SK-N-SH (cell line): ENCODE measurements around the gene MRPS22. TPM values are rescaled to one million over a fixed set of nuclear protein-coding genes. Genes with fewer than 3 reads are reported as not detected.

Source experiments
- CTCF ChIA-PET: fragments of 300-600, 350-600 bp; formaldehyde crosslinking; extraction: SDS; loops from one replicate; lab custom pipeline; 2021; lab: Yijun Ruan, JAX
- POLR2A ChIA-PET: fragments of 350-600 bp; sonication (Branson Sonifier 250); formaldehyde crosslinking; extraction: SDS; loops from one replicate; lab custom pipeline; 2020; ENCODE audit warnings: antibody characterized with exemption, inconsistent platforms; lab: Yijun Ruan, JAX
- DNase-seq: peaks from one replicate; pipeline ENCODE4 v3.0.0; 2012
- H2AFZ ChIP-seq: fragments of 200-600 bp; sonication (generic); 2 replicates; pipeline ENCODE4 v1.8.1; 2016; ENCODE audit warnings: antibody characterized with exemption, mild to moderate bottlenecking, low read depth
- H3F3A ChIP-seq: fragments of 200-600 bp; sonication (generic); replicated peaks from 2 replicates; pipeline ENCODE3; 2016; ENCODE audit warnings: antibody characterized with exemption, mild to moderate bottlenecking; ENCODE audit not compliant: insufficient read depth
- H3K27ac ChIP-seq, 2 experiments: fragments of 200-500 bp in 1 of 2; fragments of 200-600 bp in 1 of 2; sonication (Bioruptor generic) in 1 of 2; sonication (generic), shearing (Covaris generic) in 1 of 2; 2 replicates each; pipeline versions ENCODE4 v1.5.1 to v1.6.1; 2014 to 2016; ENCODE audit warnings: low read depth in 2 of 2, inconsistent platforms in 1 of 2, low read length in 1 of 2, mild to moderate bottlenecking in 1 of 2, mixed read lengths in 1 of 2
- H3K27me3 ChIP-seq: fragments of 200-600 bp; sonication (generic), shearing (Covaris generic); 2 replicates; pipeline ENCODE4 v1.6.1; 2016; ENCODE audit warnings: mixed run types; ENCODE audit not compliant: insufficient read depth
- H3K36me3 ChIP-seq, 2 experiments: fragments of 200-500 bp in 1 of 2; fragments of 200-600 bp in 1 of 2; sonication (Bioruptor generic) in 1 of 2; sonication (generic) in 1 of 2; replicated peaks in 1 of 2; 2 replicates each; pipeline versions ENCODE3 to v1.5.1; 2014 to 2016; ENCODE audit warnings: low read length in 1 of 2, mild to moderate bottlenecking in 1 of 2; ENCODE audit not compliant: insufficient read depth in 2 of 2, control insufficient read depth in 1 of 2
- H3K4me1 ChIP-seq, 2 experiments: fragments of 200-500 bp in 1 of 2; fragments of 200-600 bp in 1 of 2; sonication (Bioruptor generic) in 1 of 2; sonication (generic), shearing (Covaris generic) in 1 of 2; 2 replicates each; pipeline versions ENCODE4 v1.5.1 to v1.6.1; 2014 to 2016; ENCODE audit warnings: low read depth in 1 of 2, low read length in 1 of 2, mixed run types in 1 of 2; ENCODE audit not compliant: insufficient read depth in 2 of 2, control insufficient read depth in 1 of 2
- H3K4me2 ChIP-seq: fragments of 200-600 bp; sonication (generic), shearing (Covaris generic); 2 replicates; pipeline ENCODE4 v1.6.1; 2017; ENCODE audit warnings: mixed run types
- H3K4me3 ChIP-seq, 2 experiments: fragments of 200-500 bp in 1 of 2; fragments of 200-600 bp in 1 of 2; sonication (Bioruptor generic) in 1 of 2; sonication (generic), shearing (Covaris generic) in 1 of 2; 2 replicates each; pipeline versions ENCODE4 v1.5.1 to v1.8.1; 2014 to 2016; ENCODE audit warnings: low read depth in 2 of 2, inconsistent platforms in 1 of 2, low read length in 1 of 2, mild to moderate bottlenecking in 1 of 2, mixed read lengths in 1 of 2, moderate library complexity in 1 of 2
- H3K79me2 ChIP-seq: fragments of 200-600 bp; sonication (generic); 2 replicates; pipeline ENCODE4 v1.8.1; 2017; ENCODE audit warnings: mild to moderate bottlenecking; ENCODE audit not compliant: insufficient read depth
- H3K9ac ChIP-seq: fragments of 200-600 bp; sonication (generic); 2 replicates; pipeline ENCODE4 v1.6.1; 2017; ENCODE audit warnings: mixed run types
- H3K9me2 ChIP-seq: fragments of 200-600 bp; sonication (generic); 2 replicates; pipeline ENCODE4 v1.6.1; 2017; ENCODE audit warnings: mixed run types
- H3K9me3 ChIP-seq: fragments of 200-600 bp; sonication (generic); 2 replicates; pipeline ENCODE4 v1.6.1; 2017; ENCODE audit warnings: mixed run types, mild to moderate bottlenecking, moderate library complexity
- H4K20me1 ChIP-seq: fragments of 200-600 bp; sonication (generic); 2 replicates; pipeline ENCODE4 v1.6.1; 2017; ENCODE audit warnings: mild to moderate bottlenecking, mixed run types; ENCODE audit not compliant: insufficient read depth
- CHD2 ChIP-seq: fragments of 150-350 bp; IDR thresholded peaks from 2 replicates; pipeline ENCODE4 v1.6.1; 2018; ENCODE audit warnings: low read length; ENCODE audit not compliant: partially characterized antibody
- EZH2phosphoT487 ChIP-seq: fragments of 200-600 bp; sonication (generic); IDR thresholded peaks from 2 replicates; pipeline ENCODE4 v1.6.1; 2017; ENCODE audit warnings: low read depth, mixed run types, mild to moderate bottlenecking, antibody characterized with exemption, moderate library complexity, borderline replicate concordance
- FOSL2 ChIP-seq: IDR thresholded peaks from 2 replicates; pipeline ENCODE4 v1.4.0; 2012; ENCODE audit warnings: low read depth, mild to moderate bottlenecking, moderate library complexity, borderline replicate concordance
- GATA2 ChIP-seq: sonication (generic); formaldehyde crosslinking; IDR thresholded peaks from 2 replicates; pipeline ENCODE4 v1.5.0; 2020; ENCODE audit warnings: mild to moderate bottlenecking, missing genetic modification reagents
- JUND ChIP-seq: IDR thresholded peaks from 2 replicates; pipeline ENCODE4 v1.4.0; 2012
- MEF2A ChIP-seq: IDR thresholded peaks from 2 replicates; pipeline ENCODE4 v1.4.0; 2012; ENCODE audit warnings: low read depth, borderline replicate concordance
- POLR2AphosphoS5 ChIP-seq: IDR thresholded peaks from 2 replicates; pipeline ENCODE4 v1.6.1; 2012; ENCODE audit warnings: low read depth, low read length
- RXRA ChIP-seq: IDR thresholded peaks from 2 replicates; pipeline ENCODE4 v1.4.0; 2012; ENCODE audit warnings: low read depth, mild to moderate bottlenecking, borderline replicate concordance
- SMC3 ChIP-seq: IDR thresholded peaks from 2 replicates; pipeline ENCODE4 v1.6.1; 2012; ENCODE audit warnings: low read depth, low read length, improper control_type of control experiment
- TCF12 ChIP-seq: IDR thresholded peaks from 2 replicates; pipeline ENCODE4 v1.4.0; 2012
- TEAD4 ChIP-seq: IDR thresholded peaks from 2 replicates; pipeline ENCODE4 v1.4.0; 2012; ENCODE audit warnings: mild to moderate bottlenecking, borderline replicate concordance; ENCODE audit not compliant: insufficient read depth
- YY1 ChIP-seq: IDR thresholded peaks from 2 replicates; pipeline ENCODE4 v1.4.0; 2012; ENCODE audit warnings: low read depth, mild to moderate bottlenecking
- WGBS: methylation state at CpG from one replicate; pipeline ENCODE4 v1.1.6; 2017; ENCODE audit warnings: low lambda C conversion rate; 5-methylcytosine and 5-hydroxymethylcytosine counted together
- polyA plus RNA-seq, 3 experiments: library from polyadenylated mRNA; depleted of rRNA; stranded (reverse); fragments of >200 nt; gene quantifications; 2 replicates each; pipeline ENCODE4 v1.2.3, GENCODE V29; 2012
- TF ChIP-seq, protein P1 (sequence below): fragments of 200-600 bp; sonication (generic); IDR thresholded peaks from 2 replicates; pipeline ENCODE4 v1.6.1; 2017; ENCODE audit warnings: antibody characterized with exemption, mild to moderate bottlenecking, moderate library complexity
- TF ChIP-seq, protein P2 (sequence below): IDR thresholded peaks from 2 replicates; pipeline ENCODE4 v1.4.0; 2012; ENCODE audit warnings: low read depth
- TF ChIP-seq, protein P3 (sequence below): IDR thresholded peaks from 2 replicates; pipeline ENCODE4; 2012
- TF ChIP-seq, protein P4 (sequence below): IDR thresholded peaks from 2 replicates; pipeline ENCODE4 v1.4.0; 2012; ENCODE audit warnings: low read depth, borderline replicate concordance

The MRPS22 gene
- polyA plus RNA-seq, 1 of the 3 experiments (the other 2 are of a cell fraction): 50.6 TPM

DNA sequence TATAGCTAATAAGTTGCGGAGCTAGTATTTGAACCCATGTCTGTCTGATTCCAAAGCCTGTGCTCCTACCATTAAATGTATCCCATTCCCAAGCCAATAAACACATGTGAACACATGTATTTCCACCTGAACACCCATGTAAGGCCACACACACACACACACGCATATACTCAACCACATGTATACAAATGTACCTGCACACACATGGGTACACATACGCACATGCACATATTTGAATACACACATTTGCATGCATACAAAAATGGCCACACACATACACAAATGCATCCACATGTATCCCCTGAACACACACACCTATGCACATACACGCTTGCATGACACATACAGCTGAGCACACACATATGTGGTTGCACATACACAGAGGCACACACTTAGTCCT is 5.4 kb upstream of the MRPS22 start (continued):
- TF ChIP-seq, protein P1, sequence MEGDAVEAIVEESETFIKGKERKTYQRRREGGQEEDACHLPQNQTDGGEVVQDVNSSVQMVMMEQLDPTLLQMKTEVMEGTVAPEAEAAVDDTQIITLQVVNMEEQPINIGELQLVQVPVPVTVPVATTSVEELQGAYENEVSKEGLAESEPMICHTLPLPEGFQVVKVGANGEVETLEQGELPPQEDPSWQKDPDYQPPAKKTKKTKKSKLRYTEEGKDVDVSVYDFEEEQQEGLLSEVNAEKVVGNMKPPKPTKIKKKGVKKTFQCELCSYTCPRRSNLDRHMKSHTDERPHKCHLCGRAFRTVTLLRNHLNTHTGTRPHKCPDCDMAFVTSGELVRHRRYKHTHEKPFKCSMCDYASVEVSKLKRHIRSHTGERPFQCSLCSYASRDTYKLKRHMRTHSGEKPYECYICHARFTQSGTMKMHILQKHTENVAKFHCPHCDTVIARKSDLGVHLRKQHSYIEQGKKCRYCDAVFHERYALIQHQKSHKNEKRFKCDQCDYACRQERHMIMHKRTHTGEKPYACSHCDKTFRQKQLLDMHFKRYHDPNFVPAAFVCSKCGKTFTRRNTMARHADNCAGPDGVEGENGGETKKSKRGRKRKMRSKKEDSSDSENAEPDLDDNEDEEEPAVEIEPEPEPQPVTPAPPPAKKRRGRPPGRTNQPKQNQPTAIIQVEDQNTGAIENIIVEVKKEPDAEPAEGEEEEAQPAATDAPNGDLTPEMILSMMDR: no peak
- no peak for TF ChIP-seq GATA2 (CRISPR knock-in tag)
- TF ChIP-seq, protein P2, sequence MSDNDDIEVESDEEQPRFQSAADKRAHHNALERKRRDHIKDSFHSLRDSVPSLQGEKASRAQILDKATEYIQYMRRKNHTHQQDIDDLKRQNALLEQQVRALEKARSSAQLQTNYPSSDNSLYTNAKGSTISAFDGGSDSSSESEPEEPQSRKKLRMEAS: no peak
- no peak for TF ChIP-seq POLR2AphosphoS5
- no peak for TF ChIP-seq SMC3
- no peak for TF ChIP-seq YY1
- no peak for TF ChIP-seq FOSL2
- TF ChIP-seq TEAD4: no peak
- no peak for TF ChIP-seq CHD2

DNA sequence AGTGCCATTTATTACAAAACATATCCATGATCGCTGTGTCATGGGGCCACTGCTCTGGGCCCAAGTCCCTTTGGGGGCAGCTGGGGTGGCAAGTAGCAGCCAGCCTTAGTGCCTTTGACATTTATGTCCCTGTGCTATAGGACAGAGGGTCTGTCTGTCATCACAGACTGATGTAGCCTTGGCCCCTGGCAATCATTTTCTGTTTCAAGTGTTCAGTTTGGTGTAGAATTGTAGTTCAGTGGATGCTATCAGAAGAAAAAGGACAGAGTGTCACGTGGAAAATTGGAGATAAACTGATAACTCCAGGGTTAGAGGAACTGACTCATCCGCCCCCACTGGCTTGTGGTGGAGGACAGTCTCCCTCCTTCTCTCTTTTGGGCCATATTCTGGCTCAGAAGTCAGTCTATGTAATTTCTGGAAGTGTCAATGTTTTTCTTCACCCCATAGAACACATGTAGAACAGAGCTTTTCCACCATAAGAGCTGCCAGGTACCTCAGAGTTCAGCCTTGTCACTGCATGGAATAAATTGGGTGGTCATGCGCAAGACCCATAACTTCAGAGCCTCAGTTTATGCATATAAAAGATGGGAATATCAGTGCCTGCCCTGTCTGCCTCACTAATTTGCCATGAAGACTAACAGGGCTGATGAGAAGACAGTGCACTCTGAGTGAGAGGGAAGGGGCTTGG is 4.5 kb upstream of the MRPS22 start:
- Histone ChIP-seq H3K9ac (no peak overlapping the region), H3K36me3 (no peaks in the 10 kb centered on the region), H3K79me2 (peaks cover 4% of the 10 kb centered on the region), H3K27ac (no peak overlapping the region; a peak in 1 of 4 replicates), H3K27me3 (no peaks in the 10 kb centered on the region), H2AFZ (no peak overlapping the region), H3F3A (no peaks in the 10 kb centered on the region), H3K9me2 (no peaks in the 10 kb centered on the region), H3K4me3 (no peak overlapping the region), H4K20me1 (no peaks in the 10 kb centered on the region), H3K4me2 (peak overlapping the region; percentile 34; the same call in 1 of the 2 replicates), H3K4me1 (peaks cover 0 to 3% of the 10 kb centered on the region in 2 experiments; a peak in 2 of 4 replicates), H3K9me3 (no peaks in the 10 kb centered on the region)
- ChIA-PET CTCF (interaction anchor here (1.2 to 1.6 kb wide), 3 partner anchors 227 to 416 kb away, joined by 3 to 8 read pairs (median 6); no protein-coding TSS in a partner anchor), POLR2A (no interaction called here)
- no peak for DNase-seq
- TF ChIP-seq TCF12: peak; percentile 26; the same call in 1 of the 2 replicates
- no peak for TF ChIP-seq EZH2phosphoT487
- TF ChIP-seq, protein P3, sequence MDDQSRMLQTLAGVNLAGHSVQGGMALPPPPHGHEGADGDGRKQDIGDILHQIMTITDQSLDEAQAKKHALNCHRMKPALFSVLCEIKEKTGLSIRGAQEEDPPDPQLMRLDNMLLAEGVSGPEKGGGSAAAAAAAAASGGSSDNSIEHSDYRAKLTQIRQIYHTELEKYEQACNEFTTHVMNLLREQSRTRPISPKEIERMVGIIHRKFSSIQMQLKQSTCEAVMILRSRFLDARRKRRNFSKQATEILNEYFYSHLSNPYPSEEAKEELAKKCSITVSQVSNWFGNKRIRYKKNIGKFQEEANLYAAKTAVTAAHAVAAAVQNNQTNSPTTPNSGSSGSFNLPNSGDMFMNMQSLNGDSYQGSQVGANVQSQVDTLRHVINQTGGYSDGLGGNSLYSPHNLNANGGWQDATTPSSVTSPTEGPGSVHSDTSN: 0 out of 2 replicates have a peak, but pooled peaks have one; percentile 3
- TF ChIP-seq FOSL2: peak; percentile 25; the same call in 1 of the 2 replicates
- TF ChIP-seq JUND: peak; percentile 56; the same call in 1 of the 2 replicates
- no peak for TF ChIP-seq MEF2A
- peak; percentile 68; the same call in 1 of the 2 replicates for TF ChIP-seq RXRA
- TF ChIP-seq, protein P4, sequence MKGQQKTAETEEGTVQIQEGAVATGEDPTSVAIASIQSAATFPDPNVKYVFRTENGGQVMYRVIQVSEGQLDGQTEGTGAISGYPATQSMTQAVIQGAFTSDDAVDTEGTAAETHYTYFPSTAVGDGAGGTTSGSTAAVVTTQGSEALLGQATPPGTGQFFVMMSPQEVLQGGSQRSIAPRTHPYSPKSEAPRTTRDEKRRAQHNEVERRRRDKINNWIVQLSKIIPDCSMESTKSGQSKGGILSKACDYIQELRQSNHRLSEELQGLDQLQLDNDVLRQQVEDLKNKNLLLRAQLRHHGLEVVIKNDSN: peak; percentile 57; the same call in 1 of the 2 replicates
- 39% methylated on average over 3 of the region's 4 CpGs for WGBS
